DND-41 (cell line): ENCODE measurements around the gene SLC2A10.

Source experiments
- ATAC-seq: fragments of 200-7000 bp; cut with Tn5 transposase; 3 replicates; pipeline ENCODE4 v1.9.1; 2021; ENCODE audit warnings: low read depth; ENCODE audit not compliant: insufficient read depth
- DNase-seq: peaks from one replicate; pipeline ENCODE4 v3.0.0-alpha.2; 2020
- H2AFZ ChIP-seq: 2 replicates; pipeline ENCODE4 v1.6.0; 2012; ENCODE audit warnings: low read depth, low read length
- H3K27ac ChIP-seq: 2 replicates; pipeline ENCODE4 v1.5.1; 2012; ENCODE audit warnings: low read length, inconsistent platforms
- H3K27me3 ChIP-seq: fragments of 200-600 bp; sonication (generic); 2 replicates; pipeline ENCODE4 v1.6.0; 2012; ENCODE audit warnings: low read length, mild to moderate bottlenecking, inconsistent platforms; ENCODE audit not compliant: insufficient read depth, poor library complexity
- H3K36me3 ChIP-seq: 2 replicates; pipeline ENCODE4 v1.5.1; 2012; ENCODE audit warnings: low read length, inconsistent platforms; ENCODE audit not compliant: insufficient read depth
- H3K4me1 ChIP-seq: 2 replicates; pipeline ENCODE4 v1.5.1; 2012; ENCODE audit warnings: mild to moderate bottlenecking, low read length; ENCODE audit not compliant: insufficient read depth
- H3K4me2 ChIP-seq: 2 replicates; pipeline ENCODE4 v1.6.0; 2012; ENCODE audit warnings: mild to moderate bottlenecking, moderate library complexity, low read length, inconsistent platforms; ENCODE audit not compliant: insufficient read depth
- H3K4me3 ChIP-seq, 2 experiments: fragments of 200-600 bp in 1 of 2; shearing (Covaris generic) in 1 of 2; 2 replicates each; pipeline ENCODE4 v1.5.1; 2012 to 2016; ENCODE audit warnings: inconsistent platforms in 2 of 2, low read length in 2 of 2, mild to moderate bottlenecking in 2 of 2, low read depth in 1 of 2, moderate library complexity in 1 of 2
- H3K79me2 ChIP-seq: 2 replicates; pipeline ENCODE4 v1.6.0; 2012; ENCODE audit warnings: low read length, inconsistent platforms; ENCODE audit not compliant: insufficient read depth
- H3K9ac ChIP-seq: 2 replicates; pipeline ENCODE4 v1.6.0; 2012; ENCODE audit warnings: low read depth, mild to moderate bottlenecking, inconsistent platforms, low read length, moderate library complexity
- H3K9me3 ChIP-seq: 2 replicates; pipeline ENCODE4 v1.5.1; 2012; ENCODE audit warnings: low read length, moderate library complexity, mild to moderate bottlenecking, inconsistent platforms; ENCODE audit not compliant: insufficient read depth, severe bottlenecking
- H4K20me1 ChIP-seq: 2 replicates; pipeline ENCODE4 v1.6.0; 2012; ENCODE audit warnings: low read length; ENCODE audit not compliant: insufficient read depth
- EZH2 ChIP-seq: IDR thresholded peaks from 3 replicates; pipeline ENCODE4 v1.6.1; 2012; ENCODE audit warnings: borderline replicate concordance, low read depth, mild to moderate bottlenecking, moderate library complexity, low read length, inconsistent platforms; ENCODE audit not compliant: severe bottlenecking
- TF ChIP-seq, protein P1 (sequence below): IDR thresholded peaks from 2 replicates; pipeline ENCODE4 v1.5.1; 2012; ENCODE audit warnings: borderline replicate concordance, low read length, moderate library complexity, mild to moderate bottlenecking; ENCODE audit not compliant: poor library complexity, severe bottlenecking; ENCODE audit errors: extremely low read depth

SLC2A10 gene

GRCh38 chr20:46777331-46777730 lies 67.9 kb downstream of the SLC2A10 start:
- TF ChIP-seq, protein P1, sequence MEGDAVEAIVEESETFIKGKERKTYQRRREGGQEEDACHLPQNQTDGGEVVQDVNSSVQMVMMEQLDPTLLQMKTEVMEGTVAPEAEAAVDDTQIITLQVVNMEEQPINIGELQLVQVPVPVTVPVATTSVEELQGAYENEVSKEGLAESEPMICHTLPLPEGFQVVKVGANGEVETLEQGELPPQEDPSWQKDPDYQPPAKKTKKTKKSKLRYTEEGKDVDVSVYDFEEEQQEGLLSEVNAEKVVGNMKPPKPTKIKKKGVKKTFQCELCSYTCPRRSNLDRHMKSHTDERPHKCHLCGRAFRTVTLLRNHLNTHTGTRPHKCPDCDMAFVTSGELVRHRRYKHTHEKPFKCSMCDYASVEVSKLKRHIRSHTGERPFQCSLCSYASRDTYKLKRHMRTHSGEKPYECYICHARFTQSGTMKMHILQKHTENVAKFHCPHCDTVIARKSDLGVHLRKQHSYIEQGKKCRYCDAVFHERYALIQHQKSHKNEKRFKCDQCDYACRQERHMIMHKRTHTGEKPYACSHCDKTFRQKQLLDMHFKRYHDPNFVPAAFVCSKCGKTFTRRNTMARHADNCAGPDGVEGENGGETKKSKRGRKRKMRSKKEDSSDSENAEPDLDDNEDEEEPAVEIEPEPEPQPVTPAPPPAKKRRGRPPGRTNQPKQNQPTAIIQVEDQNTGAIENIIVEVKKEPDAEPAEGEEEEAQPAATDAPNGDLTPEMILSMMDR: no peak
- TF ChIP-seq EZH2: no peak
- H2AFZ ChIP-seq: no peak overlapping the region

GRCh38 chr20:46779831-46780230 lies 70.4 kb downstream of the SLC2A10 start:
- Histone ChIP-seq H3K4me1 (no peaks in the 10 kb centered on the region), H3K4me3 (no peak overlapping the region), H3K27me3 (peaks cover 15% of the 10 kb centered on the region), H3K9ac (no peak overlapping the region), H3K79me2 (no peaks in the 10 kb centered on the region), H3K4me2 (no peak overlapping the region), H3K9me3 (no peaks in the 10 kb centered on the region), H2AFZ (no peak overlapping the region), H3K27ac (no peak overlapping the region), H4K20me1 (peaks cover 7% of the 10 kb centered on the region; the same call in 1 of the 2 replicates), H3K36me3 (no peaks in the 10 kb centered on the region)
- ATAC-seq (no peak), DNase-seq (no peak)
- TF ChIP-seq, protein P1: no peak
- TF ChIP-seq EZH2: no peak

More at GRCh38 chr20:46777331-46777730, 67.9 kb downstream of the SLC2A10 start:
- Histone ChIP-seq H3K9me3 (no peaks in the 10 kb centered on the region), H3K9ac (no peak overlapping the region), H3K27ac (no peak overlapping the region), H3K4me3 (no peak overlapping the region), H3K79me2 (no peaks in the 10 kb centered on the region), H3K36me3 (no peaks in the 10 kb centered on the region), H4K20me1 (peaks cover 7% of the 10 kb centered on the region; the same call in 1 of the 2 replicates), H3K4me2 (no peak overlapping the region), H3K4me1 (no peaks in the 10 kb centered on the region), H3K27me3 (peaks cover 13% of the 10 kb centered on the region)
- no peak for DNase-seq
- ATAC-seq: no peak

- H3K79me2 ChIP-seq: no peaks in the 10 kb centered on the region
- TF ChIP-seq, protein P1: no peak
- TF ChIP-seq EZH2: no peak
- H2AFZ ChIP-seq: no peak overlapping the region
- no peak overlapping the region for H3K4me2 ChIP-seq
- no peaks in the 10 kb centered on the region for H3K4me1 ChIP-seq
- H3K27ac ChIP-seq: no peak overlapping the region
- ATAC-seq (no peak), DNase-seq (no peak)
- H3K36me3 ChIP-seq: no peaks in the 10 kb centered on the region
- no peaks in the 10 kb centered on the region for H3K9me3 ChIP-seq
- H3K4me3 ChIP-seq: no peak overlapping the region
- H4K20me1 ChIP-seq: peaks cover 3% of the 10 kb centered on the region; the same call in 1 of the 2 replicates
- no peak overlapping the region for H3K9ac ChIP-seq
- H3K27me3 ChIP-seq: peaks cover 8% of the 10 kb centered on the region
These were observed 75.1 kb downstream of the SLC2A10 start for GRCh38 chr20:46784436-46785127.
